ENCODE results near the gene FER1L5.
A peak's percentile ranks its signal among the peaks of the same experiment; 100 is the strongest.

Gene FER1L5

GRCh38 chr2:96730212-96730611 is 87.6 kb downstream of the FER1L5 start:
- DNase-seq (ENCODE audit: low read depth), result peak; percentile 17
- no peak overlapping the region for H3K4me3 ChIP-seq (replicated peaks; ENCODE audit: low read depth, low read length)
- no peak for TF ChIP-seq CTCF (IDR thresholded peaks at IDR 0.05; ENCODE audit: low read length, missing control alignments)

DNA sequence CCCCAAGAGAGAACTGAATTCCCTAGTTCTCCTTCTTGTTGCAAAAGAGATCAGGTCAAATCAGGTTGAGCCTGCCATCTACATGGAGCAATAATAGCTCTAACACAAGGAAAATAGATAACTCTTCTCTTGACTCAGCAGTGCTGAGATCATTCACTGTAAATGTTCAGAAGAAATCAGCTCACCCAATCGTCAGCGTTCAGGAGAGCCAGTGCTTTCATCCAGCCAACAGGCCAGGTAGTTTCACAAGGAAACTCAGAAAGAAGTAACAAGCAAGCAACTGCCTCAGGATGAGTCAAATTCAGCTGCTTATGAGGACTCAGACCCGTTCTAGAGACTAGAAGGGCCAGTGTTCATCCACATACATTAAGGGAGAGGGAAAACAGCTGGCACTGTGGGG is 91.4 kb downstream of the FER1L5 start:
- no peak for DNase-seq (ENCODE audit: low read depth)
- TF ChIP-seq CTCF (IDR thresholded peaks at IDR 0.05; ENCODE audit: low read length, missing control alignments), result no peak

GRCh38 chr2:96734880-96735583 is 92.5 kb downstream of the FER1L5 start:
- H3K4me3 ChIP-seq (replicated peaks; ENCODE audit: low read depth, low read length), result no peak overlapping the region
- no peak for TF ChIP-seq CTCF (IDR thresholded peaks at IDR 0.05; ENCODE audit: low read length, missing control alignments)
- no peak for DNase-seq (ENCODE audit: low read depth)

More for the DNA sequence above, 91.4 kb downstream of the FER1L5 start:
- no peak overlapping the region for H3K4me3 ChIP-seq (replicated peaks; ENCODE audit: low read depth, low read length)

DNA sequence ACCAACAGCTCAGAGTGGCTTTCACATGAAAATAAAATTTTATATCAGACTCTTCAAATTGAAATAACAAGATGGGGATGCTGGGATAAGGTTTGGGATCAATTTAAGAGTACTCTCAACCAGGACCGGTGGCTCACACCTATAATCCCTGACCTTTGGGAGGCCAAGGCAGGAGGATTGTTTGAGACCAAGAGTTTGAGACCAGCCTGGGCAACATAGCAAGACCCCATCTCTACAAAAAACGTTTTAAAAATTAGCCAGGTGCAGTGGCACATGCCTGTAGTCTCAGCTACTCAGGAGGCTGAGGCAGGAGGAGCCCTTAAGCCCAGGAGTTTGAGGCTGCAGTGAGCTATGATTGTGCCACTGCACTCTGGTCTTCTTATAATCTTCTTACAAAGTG is 94.7 kb downstream of the FER1L5 start:
- no peak overlapping the region for H3K4me3 ChIP-seq (replicated peaks; ENCODE audit: low read depth, low read length)
- no peak for TF ChIP-seq CTCF (IDR thresholded peaks at IDR 0.05; ENCODE audit: low read length, missing control alignments)
- DNase-seq (ENCODE audit: low read depth), result no peak

DNA sequence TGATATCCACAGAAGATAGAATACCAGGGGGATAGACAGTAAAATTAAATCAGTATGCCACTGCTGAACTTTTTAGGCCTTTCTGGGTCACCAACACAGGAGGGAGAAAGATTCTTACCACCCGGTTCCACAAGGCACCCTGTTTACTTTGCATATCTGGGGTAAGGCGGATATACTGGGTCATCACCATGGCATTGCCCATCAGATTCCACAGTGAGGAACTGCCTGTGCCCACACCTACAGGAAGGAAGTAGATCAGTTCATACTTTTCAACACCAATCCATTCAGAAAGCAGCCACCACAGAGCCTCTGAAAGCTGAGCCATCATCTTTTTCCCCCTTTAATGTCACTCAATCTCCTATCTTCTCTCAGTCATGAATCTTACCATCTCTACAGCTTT is 95.3 kb downstream of the FER1L5 start:
- DNase-seq (ENCODE audit: low read depth), result no peak
- H3K4me3 ChIP-seq (replicated peaks; ENCODE audit: low read depth, low read length), result no peak overlapping the region
- no peak for TF ChIP-seq CTCF (IDR thresholded peaks at IDR 0.05; ENCODE audit: low read length, missing control alignments)

DNA sequence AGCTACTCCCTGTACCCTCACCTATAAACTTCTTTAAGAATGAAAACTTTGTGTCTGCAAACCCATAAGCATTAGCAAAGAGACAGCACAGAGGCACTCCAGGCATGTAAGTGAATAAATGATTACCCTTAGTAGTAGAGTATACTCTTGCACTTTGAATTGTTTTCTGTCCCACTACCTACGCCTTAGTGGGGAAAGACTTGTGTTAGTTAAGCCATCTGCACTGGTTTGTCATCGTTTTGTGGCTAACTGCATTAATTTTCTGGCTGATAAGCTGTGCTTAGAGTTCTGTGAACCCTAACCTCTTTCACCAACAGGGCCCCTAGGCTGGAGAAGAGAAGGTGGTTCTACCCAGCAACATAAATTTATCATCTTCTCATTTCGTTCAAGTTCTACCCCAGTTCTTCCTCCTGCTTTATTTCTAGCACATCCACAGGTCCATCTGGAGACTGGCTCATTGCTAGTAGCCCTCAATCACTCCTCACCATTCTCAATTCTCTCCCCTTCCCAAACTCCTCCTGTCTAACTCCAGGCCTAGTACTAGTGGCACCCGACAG is 96.6 kb downstream of the FER1L5 start:
- DNase-seq (ENCODE audit: low read depth), result no peak
- peak overlapping the region; percentile 92 for H3K4me3 ChIP-seq (replicated peaks; ENCODE audit: low read depth, low read length)
- TF ChIP-seq CTCF (IDR thresholded peaks at IDR 0.05; ENCODE audit: low read length, missing control alignments), result no peak
